Ecto neural progenitor cell (in vitro differentiated cells): ENCODE measurements around the gene ETV6.
A peak's percentile ranks its signal among the peaks of the same experiment; 100 is the strongest.

Experiments used
- DNase-seq: peaks from one replicate; pipeline ENCODE4 v3.0.0-alpha.2; 2018; ENCODE audit warnings: low spot score

ETV6 gene

DNA sequence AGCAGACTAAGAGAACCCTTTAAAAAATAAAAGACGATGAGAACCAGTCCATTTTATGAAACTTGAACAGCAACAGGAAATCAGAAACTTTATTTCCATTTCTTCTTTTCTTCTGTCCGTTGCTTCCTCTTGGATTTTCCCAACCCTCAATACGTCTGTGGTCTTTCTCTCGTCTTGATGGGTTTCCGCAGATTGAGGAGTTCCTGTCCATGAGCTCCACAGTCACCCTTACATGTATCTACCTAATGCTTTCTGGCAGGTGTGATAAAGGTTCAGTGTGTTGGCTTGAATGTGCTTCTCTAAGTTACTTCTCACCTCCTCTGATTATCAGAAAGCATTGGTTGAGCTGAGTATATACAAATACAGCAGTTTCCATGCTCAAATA lies 110.0 kb downstream of the ETV6 start:
- peak; percentile 17 for DNase-seq

DNA sequence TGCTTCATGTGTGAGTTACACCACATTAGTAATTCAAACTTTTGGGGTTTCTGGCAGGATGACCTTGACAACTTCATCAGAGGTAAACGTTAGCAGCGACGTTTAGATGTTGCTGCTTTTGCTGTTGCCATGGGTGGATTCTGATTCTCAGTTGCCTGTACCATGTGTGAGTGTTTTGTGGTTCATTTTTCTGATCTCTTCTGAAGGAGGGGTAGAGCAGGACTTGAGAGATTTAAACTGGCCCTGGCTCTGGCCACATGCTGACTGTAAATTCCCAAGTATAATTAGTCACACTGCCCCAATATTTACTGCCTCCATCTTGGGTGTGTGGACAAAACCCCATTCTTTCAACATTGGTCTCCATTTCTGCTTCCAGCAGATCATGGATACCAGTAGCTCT lies 110.4 kb downstream of the ETV6 start:
- peak; percentile 20 for DNase-seq

DNA sequence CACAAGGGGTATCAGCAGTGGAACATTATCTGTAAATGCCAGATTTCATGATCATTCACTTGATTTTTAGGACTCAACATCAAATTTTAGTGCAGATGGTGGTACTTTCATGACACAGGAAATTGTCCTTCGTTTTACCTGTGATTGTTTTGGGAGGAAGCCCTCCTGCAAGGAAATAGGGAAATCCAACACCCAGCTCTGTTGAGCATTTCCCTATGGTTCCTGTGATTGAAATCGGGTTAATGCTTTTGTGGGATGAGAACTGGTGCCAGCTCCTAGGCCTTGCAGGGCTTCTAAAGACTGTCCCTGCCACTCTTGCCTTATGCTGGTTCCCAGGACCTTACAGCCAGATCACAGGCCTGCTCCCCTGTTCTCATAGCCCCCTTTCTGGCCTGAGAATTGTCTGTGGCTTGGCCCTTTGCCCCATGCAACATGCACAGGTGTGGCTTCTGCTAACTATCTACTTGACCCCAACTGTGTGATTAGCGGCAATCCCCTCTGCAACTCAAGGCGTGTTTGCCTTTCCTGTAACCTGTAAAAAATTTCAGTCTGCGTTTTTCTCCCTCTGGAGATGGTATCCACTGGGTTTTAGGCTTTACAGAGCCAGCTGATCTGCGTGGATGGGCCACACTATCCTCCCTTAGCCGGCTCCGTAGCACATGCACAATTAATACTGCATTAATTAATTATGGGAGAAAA lies 112.5 kb downstream of the ETV6 start:
- peak; percentile 28 for DNase-seq

DNA sequence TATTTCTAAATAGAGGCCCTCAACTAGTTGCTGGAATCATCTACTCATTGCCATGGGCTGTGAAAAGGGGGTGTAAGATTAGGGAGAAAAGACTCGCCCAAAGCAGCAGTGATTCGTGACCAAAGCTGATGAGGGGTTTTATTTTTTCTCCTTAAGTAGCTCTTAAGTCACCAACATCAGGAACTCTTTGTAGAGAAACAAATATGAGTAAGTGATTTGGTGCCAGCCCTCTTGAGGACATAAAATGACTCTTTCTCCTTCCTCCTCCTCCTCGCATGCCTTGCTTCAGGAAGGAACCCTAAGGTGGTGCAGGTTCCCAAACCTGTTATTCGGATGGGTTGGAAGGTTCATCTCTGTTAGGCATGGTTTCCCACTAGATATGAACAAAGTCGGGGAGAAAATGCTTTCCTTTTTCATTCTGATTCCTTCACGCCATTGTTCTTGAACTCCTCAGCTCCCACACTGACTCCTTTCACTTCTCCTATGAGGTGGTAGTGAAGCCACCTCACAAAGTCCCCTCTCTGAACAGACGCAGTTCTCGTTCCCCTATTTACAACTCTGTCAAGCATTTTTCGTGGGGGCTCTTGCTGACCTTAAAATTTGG lies 113.4 kb downstream of the ETV6 start:
- peak; percentile 22 for DNase-seq

DNA sequence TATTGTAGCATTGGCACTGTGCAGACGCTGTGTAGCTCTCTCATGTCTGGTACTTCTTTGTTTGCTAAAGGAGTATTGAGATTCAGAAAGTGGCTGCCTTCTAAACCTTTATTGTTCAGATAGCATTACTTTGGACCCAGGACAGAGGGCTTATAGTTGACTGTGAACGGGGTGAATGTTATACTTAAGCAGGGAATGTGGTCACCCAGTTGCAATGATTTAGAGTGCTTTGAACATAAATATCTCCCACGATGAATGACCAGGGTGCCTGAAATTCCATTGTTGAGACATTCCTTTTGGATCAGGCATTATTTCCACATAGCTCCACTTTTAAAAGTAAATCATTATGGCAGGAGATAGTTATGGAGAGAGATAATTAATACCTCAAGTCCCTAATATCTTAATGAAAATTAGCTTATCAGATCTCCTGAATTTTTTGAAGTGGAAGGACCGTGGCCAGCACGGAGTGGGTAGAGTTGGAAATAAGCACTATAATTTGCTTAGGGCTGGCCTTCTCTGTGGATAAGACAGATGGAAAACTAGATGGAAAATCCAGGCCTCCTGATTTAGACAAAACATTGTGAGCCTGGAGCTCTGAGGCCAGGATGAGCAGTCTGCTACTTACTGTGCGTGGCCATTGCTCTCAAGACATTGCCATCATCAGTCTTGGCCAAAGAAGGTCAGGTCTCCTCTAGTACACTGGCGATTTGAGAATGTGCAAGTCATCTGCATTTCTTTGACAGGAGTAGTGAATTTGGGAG lies 114.5 kb downstream of the ETV6 start:
- DNase-seq = peak; percentile 23

DNA sequence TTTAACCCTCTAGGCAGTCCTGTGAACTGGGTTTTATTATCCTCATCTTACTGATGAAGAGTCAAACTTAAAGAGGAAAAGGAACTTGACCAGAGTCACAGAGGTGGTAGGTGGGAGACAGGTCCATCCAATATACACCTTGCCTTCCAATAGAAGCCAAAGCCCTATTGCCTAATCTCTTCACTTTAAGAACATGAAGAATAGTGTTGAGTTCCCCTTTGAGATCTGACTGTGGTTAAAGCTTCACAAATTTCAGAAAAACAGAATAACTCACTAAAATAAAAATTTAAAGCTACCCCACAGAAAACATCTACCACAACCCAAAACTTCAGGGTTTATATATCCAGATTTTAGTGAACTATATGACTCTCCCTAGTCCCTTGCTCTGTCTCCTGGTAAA lies 115.4 kb downstream of the ETV6 start:
- DNase-seq = no peak

DNA sequence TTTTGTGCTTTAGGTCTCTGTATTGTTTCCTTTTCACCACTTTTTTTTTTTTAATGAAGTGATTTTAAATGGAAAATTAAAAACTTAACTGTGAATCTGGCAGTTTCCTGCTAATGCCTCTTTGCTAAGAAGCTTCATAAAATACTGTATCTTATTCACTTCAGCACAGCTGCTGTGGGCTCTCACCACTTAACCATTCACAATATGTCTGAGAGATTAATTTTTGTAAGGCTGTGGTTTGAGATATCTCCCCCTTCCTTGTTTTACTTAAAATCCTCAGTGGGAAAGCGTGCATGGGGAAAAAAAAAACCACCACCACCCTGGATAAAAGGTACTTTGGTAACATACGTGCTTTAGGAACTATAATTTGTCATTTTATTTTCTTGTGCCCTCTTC lies 115.9 kb downstream of the ETV6 start:
- DNase-seq = peak; percentile 6

DNA sequence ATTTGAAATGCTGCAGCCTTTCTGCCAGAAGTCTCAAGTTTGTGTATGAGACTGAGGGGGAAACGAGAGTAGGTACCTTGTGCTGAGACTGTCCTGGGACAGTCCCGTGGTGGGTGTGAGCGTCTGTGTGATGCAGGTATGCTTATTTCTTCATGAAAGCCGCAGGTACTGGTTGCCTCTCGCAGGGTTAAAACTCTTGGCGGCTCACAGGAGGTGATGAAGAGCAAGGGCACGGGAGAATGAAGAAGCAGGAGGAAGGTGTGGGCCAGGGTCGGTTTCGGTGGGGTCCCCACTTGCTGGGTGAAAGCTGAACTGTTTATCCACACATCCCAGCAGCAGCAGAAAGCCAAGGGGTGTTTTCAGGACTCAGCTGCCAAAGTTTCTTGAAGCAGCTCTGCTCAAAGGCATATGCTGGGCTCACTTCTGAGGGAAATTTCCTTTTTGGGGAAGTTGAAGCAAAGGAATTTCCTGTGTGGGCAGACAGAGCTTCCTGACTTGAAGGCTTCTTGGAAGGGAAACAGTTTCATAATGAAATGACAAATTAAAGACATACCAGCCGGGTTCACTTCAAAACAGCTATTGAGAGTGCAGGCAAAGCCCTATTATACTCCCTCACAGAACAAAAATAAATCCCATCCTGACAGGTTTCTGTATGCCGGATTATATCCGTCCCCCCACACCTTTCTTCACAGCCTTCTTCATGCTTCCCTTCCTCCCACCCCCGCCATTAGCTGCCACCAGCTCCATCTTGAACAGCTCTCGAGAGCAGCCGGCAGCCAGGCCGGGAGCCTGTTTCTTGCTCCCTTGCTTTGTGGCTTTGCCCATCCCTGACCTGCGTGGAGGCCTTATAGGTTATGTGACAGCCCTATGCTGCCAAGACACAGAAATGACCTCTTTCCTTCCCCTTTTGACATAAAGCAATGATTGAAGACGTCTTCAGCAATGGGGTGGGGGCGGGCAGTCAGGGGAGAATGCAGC lies 116.6 kb downstream of the ETV6 start:
- peak; percentile 49 for DNase-seq

DNA sequence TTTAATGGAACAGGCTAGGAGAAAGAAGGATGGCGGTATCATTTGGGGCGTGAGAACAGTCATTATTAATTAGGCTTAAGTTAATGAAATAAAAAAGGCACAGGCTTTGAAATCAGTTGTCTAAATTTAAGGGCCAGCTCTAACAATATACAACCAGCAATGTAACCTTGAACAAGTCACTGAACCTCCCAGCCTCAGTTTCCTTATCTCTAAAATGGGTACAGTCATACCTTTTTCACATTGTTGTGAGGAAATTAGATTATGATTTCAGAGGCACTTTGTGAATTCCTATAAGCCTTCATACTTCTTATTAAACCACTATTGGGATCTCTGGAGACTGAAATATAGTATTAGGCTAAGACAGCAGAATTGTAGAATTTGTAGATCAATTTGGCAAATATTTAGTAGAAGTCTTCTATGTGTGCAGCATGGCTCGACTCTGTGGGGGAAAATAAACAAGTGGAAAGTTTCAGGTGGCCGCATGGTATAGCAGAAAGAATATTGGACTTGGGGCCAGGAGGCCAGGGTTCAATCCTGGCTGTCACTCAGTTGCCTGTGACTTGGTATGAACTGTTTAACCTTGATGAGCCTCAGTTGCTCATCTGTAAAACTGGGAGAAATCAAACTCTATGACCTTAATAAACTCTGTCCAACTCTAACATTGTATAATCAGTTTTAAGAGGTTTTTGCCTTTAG lies 117.7 kb downstream of the ETV6 start:
- DNase-seq = no peak

DNA sequence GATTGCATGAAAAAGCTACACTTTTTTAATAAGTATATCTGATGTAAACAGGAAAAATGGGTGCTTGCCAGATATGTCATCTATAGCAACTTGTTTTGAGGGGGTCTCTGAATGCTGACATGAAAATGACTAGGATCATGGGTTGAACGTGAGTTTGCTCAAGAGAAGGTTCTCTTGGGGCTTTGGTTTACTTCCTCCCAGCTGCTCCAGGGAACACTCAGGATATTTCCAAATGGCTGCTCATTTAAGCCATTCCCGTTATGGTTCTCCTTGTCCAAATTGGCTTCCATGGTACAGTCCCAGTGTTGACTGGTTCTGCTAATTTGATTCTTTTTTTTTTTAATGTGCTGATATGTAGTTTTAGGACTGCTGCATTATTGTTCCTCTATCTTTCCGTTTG lies 118.3 kb downstream of the ETV6 start:
- peak; percentile 19 for DNase-seq

DNA sequence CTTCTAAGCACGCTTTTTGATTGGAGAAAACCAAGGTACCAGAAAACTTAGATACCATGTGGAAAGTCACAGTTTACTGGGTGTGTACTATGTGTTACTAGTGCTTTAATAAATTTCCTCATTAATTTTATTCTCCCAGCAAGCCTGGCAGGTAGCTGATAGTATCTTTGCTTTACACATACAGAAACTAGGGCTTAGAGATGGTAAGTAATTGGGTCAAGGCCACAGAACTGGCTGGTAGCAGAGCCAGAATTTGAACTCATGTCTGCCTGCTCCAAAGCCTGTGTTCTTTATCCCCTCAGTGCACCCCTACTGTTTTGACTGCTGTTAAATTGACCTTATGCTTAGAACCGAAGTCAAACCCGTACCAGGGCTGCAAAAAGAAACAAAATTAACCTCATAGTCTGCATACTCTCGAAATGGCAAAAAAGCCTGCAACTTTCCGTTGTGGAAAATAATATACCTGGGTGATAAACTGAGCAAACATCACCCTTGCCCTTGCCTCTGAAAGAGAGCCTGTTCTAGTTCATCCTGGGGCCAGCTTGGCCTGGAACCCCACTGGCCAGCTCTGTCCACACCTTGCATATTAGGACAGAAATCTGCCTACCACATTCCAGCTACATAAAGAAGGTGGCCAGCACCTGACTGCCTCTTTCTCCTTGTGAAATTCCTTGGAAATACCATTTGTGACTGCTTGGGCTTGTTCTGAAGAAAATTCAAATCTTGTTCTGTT lies 118.9 kb downstream of the ETV6 start:
- DNase-seq = no peak

DNA sequence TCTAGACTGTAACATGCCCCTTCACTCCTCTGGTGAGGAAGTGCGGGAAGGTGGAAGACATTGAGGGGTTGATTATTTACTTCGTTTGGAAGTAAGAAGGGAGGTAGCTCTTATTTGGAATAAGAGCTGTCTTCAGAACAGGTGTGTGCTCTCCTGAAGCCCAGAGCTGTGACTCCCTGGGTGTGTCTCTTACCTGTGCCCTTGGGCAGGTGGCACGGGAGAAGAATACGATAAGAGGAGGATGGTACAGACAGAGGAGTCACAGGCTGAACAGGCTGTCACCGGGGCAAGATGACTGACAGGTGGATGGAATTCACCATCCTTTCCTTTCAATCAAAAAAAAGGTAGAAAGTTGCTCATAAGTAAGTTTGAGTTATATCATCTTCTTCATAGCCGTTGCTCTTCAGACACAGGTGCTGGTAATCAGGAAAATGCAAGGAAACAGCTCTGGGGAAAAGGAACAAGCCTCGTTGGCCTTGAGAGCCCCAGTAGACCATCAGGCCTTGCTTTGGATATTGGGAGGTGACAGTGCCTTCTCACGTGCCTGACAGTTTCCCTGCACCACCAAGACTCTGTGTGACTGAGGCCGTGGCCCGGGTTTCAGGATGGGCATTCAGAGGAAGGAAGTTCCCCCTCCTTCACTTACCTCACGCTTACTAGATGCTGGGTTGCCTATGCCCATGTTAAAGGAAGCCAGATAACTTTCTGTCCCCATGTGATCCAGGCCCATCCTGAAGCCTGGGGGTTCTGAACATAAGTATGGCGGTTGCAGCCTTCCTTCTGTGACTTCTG lies 120.4 kb downstream of the ETV6 start:
- peak; percentile 11 for DNase-seq

DNA sequence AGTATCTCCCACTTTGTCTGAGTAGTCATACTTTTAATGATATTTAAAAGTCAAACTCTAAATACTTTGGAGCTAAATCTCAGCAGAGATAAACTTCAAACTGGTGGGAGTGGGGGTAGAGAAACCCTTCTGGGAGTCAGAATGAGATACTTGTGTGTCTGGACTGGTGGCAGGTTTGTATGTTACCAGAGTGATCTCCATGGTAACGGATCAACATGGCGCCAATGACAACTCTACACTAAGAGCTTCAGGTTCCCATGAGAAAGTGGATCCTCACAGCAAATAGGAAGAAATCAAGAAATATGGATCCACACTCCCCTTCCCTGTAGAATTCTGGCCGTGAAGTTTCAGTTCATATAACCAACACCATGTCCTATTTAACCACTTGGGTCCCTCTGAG lies 121.9 kb downstream of the ETV6 start:
- no peak for DNase-seq

DNA sequence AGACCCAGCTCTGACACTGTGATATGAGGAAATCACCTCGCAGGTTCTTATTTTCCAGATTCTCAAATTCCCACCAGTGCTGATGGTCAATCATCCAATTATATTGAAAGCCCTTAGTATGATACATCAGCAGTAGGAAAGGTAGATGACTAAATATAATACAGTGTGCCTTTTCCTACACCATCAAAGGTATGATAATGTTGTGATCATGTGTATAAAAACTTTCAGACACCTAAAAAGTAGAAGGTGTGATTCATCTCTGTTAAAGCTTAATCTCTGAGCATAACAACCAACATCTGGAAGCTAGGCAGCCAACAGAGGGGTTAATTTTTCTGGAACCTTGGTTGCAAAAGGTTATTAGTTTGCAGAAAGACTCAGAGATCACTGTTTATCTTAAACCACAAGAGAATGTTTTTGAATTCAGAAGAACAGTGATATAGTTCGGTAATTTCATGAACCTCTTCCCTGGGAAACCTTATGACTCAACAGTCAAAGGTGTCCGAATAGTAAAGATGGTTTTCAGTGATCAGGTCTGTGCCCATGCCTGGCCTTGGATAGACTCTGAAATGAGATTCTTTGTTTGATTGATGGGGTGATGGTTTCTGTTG lies 122.5 kb downstream of the ETV6 start:
- DNase-seq = no peak

DNA sequence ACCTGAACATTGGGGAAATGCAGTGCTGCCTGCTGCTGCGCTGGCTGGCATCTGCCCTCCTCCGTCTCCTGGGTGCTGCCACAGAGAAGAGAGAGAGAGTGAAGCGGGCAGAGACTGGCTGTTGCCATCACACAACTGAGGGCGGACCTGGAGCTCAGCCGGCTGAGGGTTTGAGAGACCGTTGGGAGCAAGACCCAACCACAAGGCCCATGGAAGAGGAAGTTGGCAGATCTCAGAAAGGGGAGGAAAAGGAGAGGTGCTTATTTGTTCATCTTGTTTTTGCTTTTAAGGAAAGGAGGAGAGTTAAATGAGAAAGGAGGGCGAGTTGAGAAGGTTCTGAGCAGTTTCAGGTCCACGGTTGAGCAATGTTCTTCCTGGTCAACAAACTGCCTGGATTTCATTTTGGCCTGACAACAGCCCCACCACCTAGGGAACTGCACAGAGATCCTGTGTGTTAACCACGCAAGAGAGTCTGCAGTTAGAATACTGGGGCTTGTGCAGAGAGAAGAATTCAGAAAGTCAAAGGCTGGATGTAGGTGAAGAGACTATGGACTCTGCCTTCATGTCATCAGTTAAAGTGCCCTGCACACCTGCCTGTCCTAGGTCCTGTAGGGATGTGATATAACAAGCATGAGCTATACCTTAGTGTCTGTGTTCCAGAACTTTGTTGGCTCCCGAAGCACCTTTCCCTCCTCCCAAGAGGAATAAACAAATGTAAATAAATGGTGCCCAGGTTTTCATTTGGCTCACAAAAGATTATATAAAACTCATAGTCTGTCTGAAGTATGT lies 124.6 kb downstream of the ETV6 start:
- DNase-seq = no peak

DNA sequence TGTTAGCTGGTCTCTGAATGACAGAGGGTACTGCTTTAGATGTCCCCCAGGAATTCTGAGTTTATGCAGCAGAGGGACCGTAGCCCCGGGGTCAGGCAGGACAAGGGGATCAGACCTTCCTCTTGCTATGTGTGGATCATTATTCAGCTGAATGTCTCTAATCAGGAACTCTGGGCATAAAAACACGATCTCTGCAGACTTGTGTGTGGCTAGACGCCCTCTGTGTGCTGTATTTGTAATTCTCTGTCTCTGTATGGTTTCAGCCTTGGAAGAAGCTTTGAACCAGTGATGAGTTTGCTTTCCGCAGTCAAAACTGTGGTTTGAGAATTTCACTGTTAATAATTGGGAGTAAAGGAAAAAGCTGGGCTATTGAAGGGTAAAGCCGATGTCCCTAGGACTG lies 125.3 kb downstream of the ETV6 start:
- no peak for DNase-seq

DNA sequence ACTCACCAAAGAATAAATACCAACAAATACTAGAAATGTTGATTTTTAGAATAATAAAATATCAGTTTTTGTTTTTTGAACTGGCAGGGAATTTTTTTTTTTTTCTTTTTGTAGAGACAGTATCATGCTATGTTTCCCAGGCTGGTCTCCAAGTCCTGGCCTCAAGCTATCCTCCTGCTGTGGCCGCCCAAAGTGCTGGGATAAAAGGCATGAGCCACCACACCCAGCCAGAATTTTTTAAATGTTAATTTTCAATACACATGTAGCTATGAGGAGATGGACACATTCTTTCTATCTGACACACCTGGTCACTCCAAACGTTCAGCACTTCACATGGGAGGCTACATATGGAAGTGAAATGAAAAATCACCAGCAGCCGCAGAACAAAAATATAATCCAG lies 126.8 kb downstream of the ETV6 start:
- DNase-seq = no peak

DNA sequence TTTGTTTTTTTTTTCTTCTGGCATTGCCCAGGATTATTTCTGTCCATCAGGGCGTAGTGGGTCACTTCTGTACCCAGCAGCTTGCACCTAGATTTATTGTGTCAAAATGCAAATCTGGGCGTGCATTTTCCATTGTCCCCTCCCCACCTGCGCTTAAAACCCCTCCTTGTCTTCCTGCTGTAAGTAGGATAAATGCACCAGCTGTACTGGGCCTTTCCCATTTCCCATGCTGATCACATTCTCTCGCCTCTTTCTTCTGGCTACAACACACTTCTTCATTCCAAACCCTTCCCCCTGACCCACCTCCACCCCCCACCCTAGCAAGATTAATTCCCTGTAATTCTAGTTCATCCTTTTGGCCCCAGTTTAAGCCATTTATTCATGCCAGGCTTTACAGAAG lies 128.0 kb downstream of the ETV6 start:
- DNase-seq = no peak

DNA sequence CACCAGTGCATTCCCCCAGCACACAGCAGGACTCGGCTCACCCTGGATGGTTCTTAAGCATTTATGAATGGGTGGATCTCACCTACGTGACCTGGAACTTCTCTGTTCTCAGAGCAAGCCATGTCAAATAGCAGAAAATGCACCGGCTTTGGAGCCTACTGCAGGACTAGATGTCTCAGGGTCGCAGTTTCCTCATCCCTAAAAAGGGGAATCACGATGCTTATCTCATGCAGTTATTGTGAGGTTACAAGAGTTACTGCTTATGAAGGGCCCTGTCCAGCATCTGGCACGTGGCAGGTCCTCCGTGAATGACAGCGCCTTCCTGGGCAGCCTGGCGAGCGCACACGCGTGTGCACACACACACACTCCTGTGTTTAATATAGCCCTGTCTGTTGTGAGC lies 128.5 kb downstream of the ETV6 start:
- DNase-seq = no peak
